DND-41 (cell line): ENCODE data around the gene PGPEP1.

Experiments
- ATAC-seq: fragments of 200-7000 bp; cut with Tn5 transposase; 3 replicates; pipeline ENCODE4 v1.9.1; 2021; ENCODE audit warnings: low read depth; ENCODE audit not compliant: insufficient read depth
- DNase-seq: peaks from one replicate; pipeline ENCODE4 v3.0.0-alpha.2; 2020
- H2AFZ ChIP-seq: 2 replicates; pipeline ENCODE4 v1.6.0; 2012; ENCODE audit warnings: low read depth, low read length
- H3K27ac ChIP-seq: 2 replicates; pipeline ENCODE4 v1.5.1; 2012; ENCODE audit warnings: low read length, inconsistent platforms
- H3K27me3 ChIP-seq: fragments of 200-600 bp; sonication (generic); 2 replicates; pipeline ENCODE4 v1.6.0; 2012; ENCODE audit warnings: low read length, mild to moderate bottlenecking, inconsistent platforms; ENCODE audit not compliant: insufficient read depth, poor library complexity
- H3K36me3 ChIP-seq: 2 replicates; pipeline ENCODE4 v1.5.1; 2012; ENCODE audit warnings: low read length, inconsistent platforms; ENCODE audit not compliant: insufficient read depth
- H3K4me1 ChIP-seq: 2 replicates; pipeline ENCODE4 v1.5.1; 2012; ENCODE audit warnings: mild to moderate bottlenecking, low read length; ENCODE audit not compliant: insufficient read depth
- H3K4me2 ChIP-seq: 2 replicates; pipeline ENCODE4 v1.6.0; 2012; ENCODE audit warnings: mild to moderate bottlenecking, moderate library complexity, low read length, inconsistent platforms; ENCODE audit not compliant: insufficient read depth
- H3K4me3 ChIP-seq, 2 experiments: fragments of 200-600 bp in 1 of 2; shearing (Covaris generic) in 1 of 2; 2 replicates each; pipeline ENCODE4 v1.5.1; 2012 to 2016; ENCODE audit warnings: inconsistent platforms in 2 of 2, low read length in 2 of 2, mild to moderate bottlenecking in 2 of 2, low read depth in 1 of 2, moderate library complexity in 1 of 2
- H3K79me2 ChIP-seq: 2 replicates; pipeline ENCODE4 v1.6.0; 2012; ENCODE audit warnings: low read length, inconsistent platforms; ENCODE audit not compliant: insufficient read depth
- H3K9ac ChIP-seq: 2 replicates; pipeline ENCODE4 v1.6.0; 2012; ENCODE audit warnings: low read depth, mild to moderate bottlenecking, inconsistent platforms, low read length, moderate library complexity
- H3K9me3 ChIP-seq: 2 replicates; pipeline ENCODE4 v1.5.1; 2012; ENCODE audit warnings: low read length, moderate library complexity, mild to moderate bottlenecking, inconsistent platforms; ENCODE audit not compliant: insufficient read depth, severe bottlenecking
- H4K20me1 ChIP-seq: 2 replicates; pipeline ENCODE4 v1.6.0; 2012; ENCODE audit warnings: low read length; ENCODE audit not compliant: insufficient read depth
- CTCF ChIP-seq: IDR thresholded peaks from 2 replicates; pipeline ENCODE4 v1.5.1; 2012; ENCODE audit warnings: borderline replicate concordance, low read length, moderate library complexity, mild to moderate bottlenecking; ENCODE audit not compliant: poor library complexity, severe bottlenecking; ENCODE audit errors: extremely low read depth
- EZH2 ChIP-seq: IDR thresholded peaks from 3 replicates; pipeline ENCODE4 v1.6.1; 2012; ENCODE audit warnings: borderline replicate concordance, low read depth, mild to moderate bottlenecking, moderate library complexity, low read length, inconsistent platforms; ENCODE audit not compliant: severe bottlenecking

The PGPEP1 gene

GRCh38 chr19:18364826-18365528, 24.6 kb downstream of the PGPEP1 start:
- Histone ChIP-seq H3K9ac (no peak overlapping the region), H3K36me3 (no peaks in the 10 kb centered on the region), H4K20me1 (no peaks in the 10 kb centered on the region), H2AFZ (no peak overlapping the region), H3K4me2 (no peak overlapping the region), H3K4me3 (no peak overlapping the region), H3K27ac (no peak overlapping the region), H3K79me2 (no peaks in the 10 kb centered on the region), H3K4me1 (no peaks in the 10 kb centered on the region), H3K27me3 (no peaks in the 10 kb centered on the region), H3K9me3 (no peaks in the 10 kb centered on the region)
- DNase-seq (peak; percentile 16), ATAC-seq (peak; percentile 17; the same call in 1 of the 3 replicates)
- no peak for TF ChIP-seq CTCF
- no peak for TF ChIP-seq EZH2

- H3K79me2 ChIP-seq = no peaks in the 10 kb centered on the region
- no peaks in the 10 kb centered on the region for H3K27me3 ChIP-seq
- no peak for DNase-seq
- TF ChIP-seq EZH2 (no peak), CTCF (no peak)
- ATAC-seq = no peak
- no peaks in the 10 kb centered on the region for H3K9me3 ChIP-seq
- no peak overlapping the region for H3K4me3 ChIP-seq
- no peak overlapping the region for H3K9ac ChIP-seq
- H3K4me1 ChIP-seq = no peaks in the 10 kb centered on the region
- no peak overlapping the region for H3K4me2 ChIP-seq
- no peak overlapping the region for H3K27ac ChIP-seq
- H2AFZ ChIP-seq = no peak overlapping the region
- H3K36me3 ChIP-seq = no peaks in the 10 kb centered on the region
- H4K20me1 ChIP-seq = no peaks in the 10 kb centered on the region
Observed at GRCh38 chr19:18366021-18366435, 25.6 kb downstream of the PGPEP1 start.

GRCh38 chr19:18368504-18369222, 28.3 kb downstream of the PGPEP1 start:
- H3K36me3 ChIP-seq = no peaks in the 10 kb centered on the region
- no peak overlapping the region for H3K27ac ChIP-seq
- H3K79me2 ChIP-seq = no peaks in the 10 kb centered on the region
- no peaks in the 10 kb centered on the region for H3K9me3 ChIP-seq
- ATAC-seq (no peak), DNase-seq (no peak)
- no peak overlapping the region for H2AFZ ChIP-seq
- TF ChIP-seq EZH2 = no peak
- TF ChIP-seq CTCF = no peak
- peaks cover 2% of the 10 kb centered on the region for H3K4me1 ChIP-seq
- H4K20me1 ChIP-seq = no peaks in the 10 kb centered on the region
- H3K4me2 ChIP-seq = no peak overlapping the region
- no peak overlapping the region for H3K9ac ChIP-seq
- no peaks in the 10 kb centered on the region for H3K27me3 ChIP-seq
- no peak overlapping the region for H3K4me3 ChIP-seq
